GM21381 (cell line): ENCODE measurements around the gene HNRNPA0.

ENCODE experiments used
- ATAC-seq: cut with Tn5 transposase; IDR thresholded peaks from one replicate; pipeline ENCODE4 v1.9.1; 2021; ENCODE audit warnings: mild to moderate bottlenecking, moderate library complexity; ENCODE audit not compliant: unreplicated experiment

The HNRNPA0 gene

DNA sequence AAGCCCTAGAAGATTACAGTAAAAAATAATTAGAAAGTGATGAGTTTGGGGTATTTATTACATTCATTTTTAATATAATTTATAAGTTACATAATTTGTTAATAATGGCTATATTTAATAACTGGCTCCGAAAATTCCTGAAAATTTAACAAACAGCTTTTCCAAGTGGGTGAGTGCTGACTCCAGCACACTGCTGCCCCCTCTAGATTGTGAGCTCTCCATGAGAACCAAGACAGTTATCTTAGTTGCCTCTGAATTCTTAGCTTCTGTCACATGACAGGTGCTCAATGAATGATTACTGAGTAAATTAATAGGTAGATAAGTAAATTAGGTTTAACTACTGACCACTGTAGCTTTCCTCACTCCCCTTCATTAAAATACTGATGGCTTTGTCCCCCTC is 26.1 kb downstream of the HNRNPA0 start:
- ATAC-seq: no peak

- ATAC-seq: no peak
These were observed 26.5 kb downstream of the HNRNPA0 start for GRCh38 chr5:137727623-137728022.

DNA sequence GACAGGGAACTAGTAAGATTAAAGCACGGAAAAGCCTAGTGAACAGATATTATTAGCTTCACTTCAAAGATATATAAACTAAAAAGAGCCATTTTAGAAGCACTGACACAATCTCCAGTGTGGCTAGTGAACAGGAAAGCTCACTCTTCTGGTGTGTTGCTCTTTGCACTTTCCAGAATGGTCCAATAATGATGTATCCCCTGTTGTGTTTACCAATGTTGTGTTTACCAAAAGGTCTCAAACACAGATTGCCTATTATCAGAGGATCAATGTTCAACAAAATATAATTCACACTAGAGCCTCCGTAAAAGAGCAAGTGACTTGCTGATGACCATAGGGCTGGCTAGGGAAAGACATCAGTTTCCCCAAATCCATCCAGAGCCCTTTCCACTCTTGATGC is 29.9 kb downstream of the HNRNPA0 start:
- no peak for ATAC-seq

DNA sequence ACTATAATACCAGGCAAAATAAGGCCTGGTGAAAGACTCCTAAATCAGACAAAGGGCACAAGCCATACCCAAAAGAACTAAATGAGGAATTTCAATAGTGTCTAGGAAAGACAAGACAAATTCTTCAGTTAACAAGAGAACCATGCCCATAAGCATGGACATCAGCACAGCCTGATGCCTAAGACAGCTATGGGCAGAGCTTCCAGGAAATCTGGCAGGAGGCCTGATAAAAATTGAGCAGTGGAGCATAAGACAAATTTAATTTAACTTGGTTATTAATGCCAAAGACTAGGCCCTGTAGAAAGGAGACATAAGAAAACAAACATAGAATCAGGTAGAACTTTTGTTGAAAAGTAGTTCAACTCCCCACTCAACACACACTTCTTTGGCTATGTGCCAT is 35.6 kb downstream of the HNRNPA0 start:
- ATAC-seq: no peak

DNA sequence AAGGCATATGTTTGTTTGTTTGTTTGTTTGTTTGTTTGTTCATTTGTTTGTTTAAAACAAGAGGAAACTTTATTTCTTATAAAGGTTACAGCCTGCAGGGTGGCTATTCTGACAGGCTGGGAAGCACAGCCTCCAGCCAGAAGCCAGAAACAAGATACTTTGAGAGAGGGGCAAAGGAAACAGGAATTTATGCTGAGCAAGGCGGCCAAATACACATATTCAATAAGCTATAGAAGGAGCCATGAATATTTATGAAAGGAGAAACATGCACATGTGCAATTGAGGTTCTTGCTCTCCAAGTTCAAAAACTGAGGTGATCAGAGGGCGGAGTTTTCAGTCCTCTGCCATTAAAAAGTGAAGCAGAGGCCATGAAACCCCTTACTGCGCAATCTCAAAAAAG is 37.8 kb downstream of the HNRNPA0 start:
- ATAC-seq: no peak

DNA sequence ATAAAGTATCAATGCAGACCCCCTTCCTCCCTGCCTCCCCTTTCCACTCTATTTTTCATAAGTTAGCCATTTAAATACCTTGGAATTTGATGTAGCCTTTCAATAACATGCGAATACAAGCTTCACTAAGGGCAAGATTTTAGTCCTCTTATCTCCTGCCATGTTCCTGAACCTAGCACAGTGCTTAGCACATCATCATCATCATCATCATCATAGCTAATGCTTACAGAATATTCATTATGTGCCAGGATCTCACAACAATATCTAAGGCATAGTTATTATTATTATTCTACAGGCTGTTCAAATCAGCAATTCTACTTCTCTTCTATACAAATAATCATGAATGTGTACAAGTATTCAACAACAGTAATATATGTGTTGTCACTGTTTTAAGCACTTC is 38.7 kb downstream of the HNRNPA0 start:
- no peak for ATAC-seq

DNA sequence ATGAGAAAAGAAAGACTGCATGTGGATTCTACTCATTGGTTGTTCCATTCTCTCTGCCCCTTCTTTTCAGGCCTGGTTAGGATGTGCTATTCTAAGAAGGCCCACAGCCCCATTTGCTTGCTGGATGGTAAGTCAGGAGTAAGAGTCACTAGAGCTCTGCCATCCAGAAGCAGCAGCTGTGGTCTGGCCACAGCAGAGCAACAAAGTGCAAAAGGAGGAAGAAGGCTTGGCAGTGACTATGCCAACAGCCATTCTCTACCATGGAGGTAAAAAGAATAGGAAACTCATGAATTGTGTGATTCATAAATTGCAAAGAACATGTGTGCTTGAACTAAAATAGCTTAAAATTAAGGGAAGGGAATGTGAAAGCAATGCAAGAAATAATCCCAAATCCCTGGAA is 39.2 kb downstream of the HNRNPA0 start:
- no peak for ATAC-seq

- ATAC-seq: no peak
These were observed 39.7 kb downstream of the HNRNPA0 start for GRCh38 chr5:137714494-137714893.

GRCh38 chr5:137712139-137712667 is 42.0 kb downstream of the HNRNPA0 start:
- no peak for ATAC-seq

- no peak for ATAC-seq
These were observed 44.1 kb downstream of the HNRNPA0 start for GRCh38 chr5:137710086-137710485.

GRCh38 chr5:137708796-137709559 is 45.2 kb downstream of the HNRNPA0 start:
- ATAC-seq: no peak

- no peak for ATAC-seq
These were observed 46.1 kb downstream of the HNRNPA0 start for GRCh38 chr5:137708062-137708461.

- no peak for ATAC-seq
These were observed 47.3 kb downstream of the HNRNPA0 start for GRCh38 chr5:137706841-137707240.

DNA sequence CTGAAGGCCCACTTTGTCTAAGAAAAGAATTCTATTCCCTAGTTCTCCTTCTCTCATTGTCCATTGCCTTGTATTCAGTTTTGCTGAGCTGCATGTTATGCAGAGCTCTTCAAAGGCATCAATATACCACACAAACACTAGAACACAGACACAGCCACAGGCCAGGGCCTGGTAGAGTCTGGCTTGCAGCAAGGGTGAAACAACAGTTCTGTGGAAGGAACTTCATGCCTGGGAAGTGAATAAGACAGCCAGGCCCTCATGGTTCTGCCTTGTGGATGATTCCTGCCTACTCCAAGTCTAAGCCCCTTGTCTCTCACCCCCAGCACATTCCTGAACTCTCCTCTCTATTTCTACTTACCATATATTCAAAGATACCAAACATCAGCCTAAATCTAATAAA is 49.1 kb downstream of the HNRNPA0 start:
- no peak for ATAC-seq

- ATAC-seq: no peak
These were observed 50.6 kb downstream of the HNRNPA0 start for GRCh38 chr5:137703565-137703964.

DNA sequence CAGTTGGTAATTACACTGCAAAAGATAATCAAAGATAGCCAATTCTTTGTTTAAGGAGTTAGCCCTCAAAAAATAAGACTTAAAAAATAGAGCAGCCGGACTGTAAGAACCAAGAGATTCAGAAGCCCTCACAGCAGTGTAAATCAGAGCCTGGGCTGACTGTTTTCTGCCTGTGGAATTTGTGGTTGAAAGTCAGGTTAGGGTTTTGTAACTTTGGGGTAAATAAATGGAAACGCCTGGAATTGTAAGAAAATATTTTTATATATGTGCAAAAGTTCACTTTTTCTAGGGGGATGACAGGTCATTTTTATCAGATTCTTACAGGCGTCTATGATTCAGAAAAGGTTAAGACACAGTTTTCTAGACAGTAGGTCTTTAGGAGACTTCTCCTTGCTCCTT is 53.9 kb downstream of the HNRNPA0 start:
- ATAC-seq: no peak

GRCh38 chr5:137699336-137700281 is 54.6 kb downstream of the HNRNPA0 start:
- no peak for ATAC-seq

DNA sequence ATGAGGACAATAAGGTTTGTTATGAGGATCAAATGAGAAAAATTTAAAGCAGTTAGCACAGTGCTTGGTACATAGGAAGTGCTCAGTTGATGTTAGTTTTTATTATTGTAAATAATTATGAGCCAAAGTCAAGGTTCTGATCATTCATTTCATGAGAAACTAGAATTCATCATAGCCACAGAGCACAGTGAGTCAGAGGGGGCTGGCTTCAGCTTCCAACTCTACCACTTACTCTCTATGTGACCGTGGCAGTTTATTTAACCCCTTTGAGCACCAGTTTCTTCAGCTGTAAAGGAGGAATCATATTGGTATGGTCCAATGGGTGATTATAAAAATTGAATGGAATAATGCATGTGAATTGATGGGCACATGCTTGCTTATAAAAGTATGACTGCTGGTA is 57.7 kb downstream of the HNRNPA0 start:
- ATAC-seq: no peak

GRCh38 chr5:137695651-137696428 is 58.3 kb downstream of the HNRNPA0 start:
- no peak for ATAC-seq
